CD14-positive monocyte (primary cell): ENCODE data around the gene NLRP10. TPM values are rescaled to one million over a fixed set of nuclear protein-coding genes. Genes with fewer than 3 reads are reported as not detected.

Experiments
- DNase-seq, 3 donors: peaks; one replicate each; pipeline ENCODE4 v3.0.0-alpha.2; 2011 to 2022
- H2AFZ ChIP-seq: 2 replicates; pipeline ENCODE4 v1.6.0; 2012; ENCODE audit warnings: mild to moderate bottlenecking, low read depth, low read length, inconsistent platforms; ENCODE audit not compliant: insufficient read depth, poor library complexity, severe bottlenecking
- H3K27ac ChIP-seq, 2 donors: 1 replicate in 1 of 2; 2 replicates in 1 of 2; pipeline ENCODE4 v1.5.1; 2012 to 2013; ENCODE audit warnings: low read length in 2 of 2, control low read depth in 1 of 2, inconsistent platforms in 1 of 2, low read depth in 1 of 2, mild to moderate bottlenecking in 1 of 2
- H3K27me3 ChIP-seq, 2 donors: one replicate each; pipeline versions ENCODE4 v1.6.0 to v1.6.1; 2011 to 2013; ENCODE audit warnings: low read length in 2 of 2; ENCODE audit not compliant: control insufficient read depth in 2 of 2, insufficient read depth in 2 of 2
- H3K36me3 ChIP-seq, 2 donors: replicated peaks in 1 of 2; 1 replicate in 1 of 2; 2 replicates in 1 of 2; pipeline versions ENCODE4 v1.5.1 to v1.6.1; 2012 to 2013; ENCODE audit warnings: low read length in 2 of 2, control low read depth in 1 of 2, inconsistent platforms in 1 of 2, mild to moderate bottlenecking in 1 of 2; ENCODE audit not compliant: insufficient read depth in 2 of 2, control insufficient read depth in 1 of 2
- H3K4me1 ChIP-seq, 2 donors: 1 replicate in 1 of 2; 2 replicates in 1 of 2; pipeline versions ENCODE4 v1.5.1 to v1.6.1; 2012 to 2013; ENCODE audit warnings: low read length in 2 of 2, control low read depth in 1 of 2, inconsistent platforms in 1 of 2, mild to moderate bottlenecking in 1 of 2, moderate library complexity in 1 of 2; ENCODE audit not compliant: insufficient read depth in 2 of 2, control insufficient read depth in 1 of 2
- H3K4me2 ChIP-seq: replicated peaks from 2 replicates; pipeline ENCODE3; 2012; ENCODE audit warnings: low read length, moderate library complexity, mild to moderate bottlenecking; ENCODE audit not compliant: poor library complexity, severe bottlenecking; ENCODE audit errors: extremely low read depth
- H3K4me3 ChIP-seq, 3 experiments: fragments of 200-600 bp in 1 of 3; sonication (generic) in 1 of 3; replicated peaks in 1 of 3; 1 replicate in 2 of 3; 2 replicates in 1 of 3; pipeline ENCODE4 v1.5.1; 2011 to 2013; ENCODE audit warnings: low read length in 3 of 3, mild to moderate bottlenecking in 3 of 3, control low read depth in 2 of 3, low read depth in 2 of 3, inconsistent platforms in 1 of 3, moderate library complexity in 1 of 3
- H3K79me2 ChIP-seq: 2 replicates; pipeline ENCODE4 v1.6.0; 2012; ENCODE audit warnings: mild to moderate bottlenecking, control low read depth, inconsistent platforms, low read length, moderate library complexity; ENCODE audit not compliant: insufficient read depth
- H3K9ac ChIP-seq: 2 replicates; pipeline ENCODE4 v1.6.0; 2017; ENCODE audit warnings: low read length, mild to moderate bottlenecking; ENCODE audit not compliant: insufficient read depth, poor library complexity, severe bottlenecking
- H3K9me3 ChIP-seq, 2 donors: replicated peaks in 1 of 2; 1 replicate in 1 of 2; 2 replicates in 1 of 2; pipeline versions ENCODE4 v1.5.1 to v1.6.1; 2012 to 2013; ENCODE audit warnings: low read length in 2 of 2, control low read depth in 1 of 2; ENCODE audit not compliant: control insufficient read depth in 1 of 2, insufficient read depth in 1 of 2
- H4K20me1 ChIP-seq: 2 replicates; pipeline ENCODE4 v1.6.0; 2012; ENCODE audit warnings: mild to moderate bottlenecking, low read length, control low read depth, moderate library complexity; ENCODE audit not compliant: insufficient read depth
- H3K27ac Mint-ChIP-seq, 7 donors: one replicate each; pipeline ENCODE4 v1.8.0; 2020; ENCODE audit warnings: mild to moderate bottlenecking in 7 of 7, mixed read lengths in 7 of 7, moderate library complexity in 6 of 7, inconsistent platforms in 2 of 7
- H3K27me3 Mint-ChIP-seq, 3 donors: one replicate each; pipeline ENCODE4 v1.8.0; 2021 to 2022; ENCODE audit warnings: low read depth in 3 of 3, mild to moderate bottlenecking in 3 of 3, mixed read lengths in 3 of 3, moderate library complexity in 3 of 3, inconsistent platforms in 1 of 3
- H3K36me3 Mint-ChIP-seq, 2 donors: one replicate each; pipeline ENCODE4 v1.8.0; 2020; ENCODE audit warnings: mixed read lengths in 2 of 2, inconsistent platforms in 1 of 2, mild to moderate bottlenecking in 1 of 2
- H3K4me1 Mint-ChIP-seq: one replicate; pipeline ENCODE4 v1.8.0; 2020; ENCODE audit warnings: mild to moderate bottlenecking, mixed read lengths
- H3K4me3 Mint-ChIP-seq, 2 donors: one replicate each; pipeline ENCODE4 v1.8.0; 2020; ENCODE audit warnings: mild to moderate bottlenecking in 2 of 2, mixed read lengths in 2 of 2, moderate library complexity in 1 of 2
- H3K9me3 Mint-ChIP-seq, 7 donors: one replicate each; pipeline ENCODE4 v1.8.0; 2020 to 2022; ENCODE audit warnings: mixed read lengths in 7 of 7, mild to moderate bottlenecking in 6 of 7, moderate library complexity in 6 of 7, inconsistent platforms in 2 of 7
- CTCF ChIP-seq: fragments of 200-600 bp; IDR thresholded peaks from one replicate; pipeline ENCODE4 v1.8.0; 2022; ENCODE audit warnings: antibody characterized with exemption, mild to moderate bottlenecking
- WGBS: methylation state at CpG from one replicate; pipeline ENCODE4 v1.1.5; 2013; ENCODE audit warnings: missing lambda C conversion rate; ENCODE audit not compliant: insufficient coverage; 5-methylcytosine and 5-hydroxymethylcytosine counted together
- intact Hi-C, 2 donors: fragments of 100-400 bp; cut with micrococcal nuclease; formaldehyde crosslinking; loops; one replicate each; pipeline versions ENCODE4 v1.15.0 to v1.15.1; 2023
- polyA plus RNA-seq, 3 donors: library from polyadenylated mRNA; depleted of rRNA in 1 of 3; unstranded in 2 of 3; stranded (reverse) in 1 of 3; fragments of 300-500 nt in 2 of 3; fragments of >200 nt in 1 of 3; fragmentation: Illumina TruSeq in 2 of 3; gene quantifications; 1 replicate in 2 of 3; 2 replicates in 1 of 3; pipeline ENCODE4 v1.2.3, GENCODE V29; 2012 to 2021

NLRP10 gene
- polyA plus RNA-seq, 3 donors, result not detected

- no peak overlapping the region for H3K4me2 ChIP-seq
- no peaks in the 10 kb centered on the region for H3K9me3 ChIP-seq
- TF ChIP-seq CTCF, result no peak
- H3K9me3 Mint-ChIP-seq, result no peaks in the 10 kb centered on the region
- no peak overlapping the region for H3K9ac ChIP-seq
- intact Hi-C loops, result no loop called here
- no peaks in the 10 kb centered on the region for H3K4me1 ChIP-seq
- H3K4me3 ChIP-seq, result no peak overlapping the region
- H3K36me3 ChIP-seq, result no peaks in the 10 kb centered on the region
- no peaks in the 10 kb centered on the region for H4K20me1 ChIP-seq
- H3K27me3 Mint-ChIP-seq, result peaks cover 2 to 19% (median 6%) of the 10 kb centered on the region in 3 donors
- DNase-seq, result no peak
- no peak overlapping the region for H3K27ac ChIP-seq
- H3K79me2 ChIP-seq, result no peaks in the 10 kb centered on the region
- no peak overlapping the region for H2AFZ ChIP-seq
- H3K36me3 Mint-ChIP-seq, result no peaks in the 10 kb centered on the region
- 100% methylated on average over 1 of the region's 3 CpGs for WGBS
- H3K4me3 Mint-ChIP-seq, result no peak overlapping the region
- H3K27me3 ChIP-seq, result no peaks in the 10 kb centered on the region
- no peaks in the 10 kb centered on the region for H3K4me1 Mint-ChIP-seq
- H3K27ac Mint-ChIP-seq, result no peak overlapping the region
Measured at GRCh38 chr11:8009856-8010255, 44.6 kb upstream of the NLRP10 start.

- no peak overlapping the region for H3K4me3 ChIP-seq
- no peak for TF ChIP-seq CTCF
- Mint-ChIP-seq H3K36me3 (no peaks in the 10 kb centered on the region), H3K9me3 (no peaks in the 10 kb centered on the region), H3K27ac (peak overlapping the region in 1 of 7 donors; percentile 13), H3K27me3 (peaks cover 0 to 12% (median 2%) of the 10 kb centered on the region in 3 donors), H3K4me3 (no peak overlapping the region), H3K4me1 (no peaks in the 10 kb centered on the region)
- no peak for DNase-seq
- no peak overlapping the region for H3K27ac ChIP-seq
- no peak overlapping the region for H3K4me2 ChIP-seq
- intact Hi-C loops, result no loop called here
- H3K27me3 ChIP-seq, result no peaks in the 10 kb centered on the region
- no peaks in the 10 kb centered on the region for H3K4me1 ChIP-seq
- WGBS, result no CpG with 5 or more reads among the region's 4 CpGs
- H3K79me2 ChIP-seq, result no peaks in the 10 kb centered on the region
- H3K9me3 ChIP-seq, result no peaks in the 10 kb centered on the region
- H3K9ac ChIP-seq, result no peak overlapping the region
- no peaks in the 10 kb centered on the region for H4K20me1 ChIP-seq
- no peaks in the 10 kb centered on the region for H3K36me3 ChIP-seq
- H2AFZ ChIP-seq, result no peak overlapping the region
Measured at GRCh38 chr11:8008212-8008611, 43.0 kb upstream of the NLRP10 start.
